ENCODE measurements around the gene TMEM121. TPM values are rescaled to one million over a fixed set of nuclear protein-coding genes. Genes with fewer than 3 reads are reported as not detected.

Gene TMEM121
- total and polyA plus RNA-seq, 2 donors (not counting 1 experiment from before 2014, with no cell fraction given): 0.99 to 3.7 TPM

- peaks cover 2% of the 10 kb centered on the region for H3K79me2 ChIP-seq (ENCODE audit: control insufficient read depth, insufficient read depth, low read length)
- H2AFZ ChIP-seq (ENCODE audit: insufficient read depth, low read depth, low read length, poor library complexity, severe bottlenecking): no peak overlapping the region
- peaks cover 5 to 13% of the 10 kb centered on the region in 2 donors for H3K4me1 ChIP-seq (ENCODE audit: control insufficient read depth in 2 of 2, insufficient read depth in 2 of 2, low read length in 2 of 2)
- TF ChIP-seq EZH2 (IDR thresholded peaks at IDR 0.05; ENCODE audit: borderline replicate concordance, insufficient read depth, low read depth, low read length, poor library complexity, severe bottlenecking): no peak
- TF ChIP-seq, protein P1, sequence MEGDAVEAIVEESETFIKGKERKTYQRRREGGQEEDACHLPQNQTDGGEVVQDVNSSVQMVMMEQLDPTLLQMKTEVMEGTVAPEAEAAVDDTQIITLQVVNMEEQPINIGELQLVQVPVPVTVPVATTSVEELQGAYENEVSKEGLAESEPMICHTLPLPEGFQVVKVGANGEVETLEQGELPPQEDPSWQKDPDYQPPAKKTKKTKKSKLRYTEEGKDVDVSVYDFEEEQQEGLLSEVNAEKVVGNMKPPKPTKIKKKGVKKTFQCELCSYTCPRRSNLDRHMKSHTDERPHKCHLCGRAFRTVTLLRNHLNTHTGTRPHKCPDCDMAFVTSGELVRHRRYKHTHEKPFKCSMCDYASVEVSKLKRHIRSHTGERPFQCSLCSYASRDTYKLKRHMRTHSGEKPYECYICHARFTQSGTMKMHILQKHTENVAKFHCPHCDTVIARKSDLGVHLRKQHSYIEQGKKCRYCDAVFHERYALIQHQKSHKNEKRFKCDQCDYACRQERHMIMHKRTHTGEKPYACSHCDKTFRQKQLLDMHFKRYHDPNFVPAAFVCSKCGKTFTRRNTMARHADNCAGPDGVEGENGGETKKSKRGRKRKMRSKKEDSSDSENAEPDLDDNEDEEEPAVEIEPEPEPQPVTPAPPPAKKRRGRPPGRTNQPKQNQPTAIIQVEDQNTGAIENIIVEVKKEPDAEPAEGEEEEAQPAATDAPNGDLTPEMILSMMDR (IDR thresholded peaks at IDR 0.05): no peak
- peak; percentile 24 for DNase-seq
- 93% methylated on average over 12 of the region's 18 CpGs for WGBS (ENCODE audit: insufficient coverage)
- ATAC-seq (ENCODE audit: low read depth): no peak
- H3K27me3 Mint-ChIP-seq: no peaks in the 10 kb centered on the region
- H3K9me3 Mint-ChIP-seq (ENCODE audit: insufficient read depth): no peaks in the 10 kb centered on the region
- no peak overlapping the region for H3K4me3 Mint-ChIP-seq
- H3K9me3 ChIP-seq (ENCODE audit: control extremely low read depth in 1 of 3, control insufficient read depth in 2 of 3, insufficient read depth in 1 of 3, low read length in 2 of 3): no peaks in the 10 kb centered on the region
- peaks cover 8% of the 10 kb centered on the region for H4K20me1 ChIP-seq (ENCODE audit: control insufficient read depth, insufficient read depth, low read length, poor library complexity, severe bottlenecking)
- CTCF ChIA-PET: no interaction called here
- peaks cover 3% of the 10 kb centered on the region for H3K4me1 Mint-ChIP-seq
- POLR2A ChIA-PET: no interaction called here
- H3K36me3 ChIP-seq (replicated peaks in 1 of 2; ENCODE audit: control extremely low read depth in 1 of 2, control insufficient read depth in 1 of 2, extremely low read depth in 1 of 2, insufficient read depth in 2 of 2, low read length in 1 of 2): peaks cover 0 to 3% of the 10 kb centered on the region in 2 experiments
- H3K9ac ChIP-seq (ENCODE audit: low read length): no peak overlapping the region
- no peaks in the 10 kb centered on the region for H3K27me3 ChIP-seq (replicated peaks in 1 of 4; ENCODE audit: control extremely low read depth in 1 of 4, control insufficient read depth in 3 of 4, insufficient read depth in 4 of 4, low read length in 3 of 4)
- H3K27ac Mint-ChIP-seq: no peak overlapping the region
- intact Hi-C loops (cut with micrococcal nuclease): no loop called here
- H3K27ac ChIP-seq (ENCODE audit: low read length in 2 of 2): no peak overlapping the region
- no peak overlapping the region for H3K4me3 ChIP-seq (ENCODE audit: control extremely low read depth in 1 of 5, extremely low read depth in 1 of 5, insufficient read depth in 1 of 5, low read depth in 2 of 5, low read length in 4 of 5)
- no peak overlapping the region for H3K4me2 ChIP-seq (replicated peaks; ENCODE audit: low read depth, low read length, poor library complexity, severe bottlenecking)
Measured at GRCh38 chr14:105495990-105496830, 30.2 kb upstream of the TMEM121 start.
